H1 (cell line): Measurements from ENCODE around the gene SBF2. TPM values are rescaled to one million over a fixed set of nuclear protein-coding genes. Genes with fewer than 3 reads are reported as not detected.

Experiments
- CTCF ChIA-PET: fragments of 300-600 bp; sonication (Branson Sonifier 250); formaldehyde crosslinking; loops from one replicate; lab custom pipeline; 2021; ENCODE audit not compliant: partially characterized antibody; lab: Charles Lee
- POLR2A ChIA-PET: fragments of 300-600 bp; sonication (Branson Sonifier 250); formaldehyde crosslinking; loops from one replicate; lab custom pipeline; 2021; ENCODE audit warnings: inconsistent platforms; ENCODE audit not compliant: partially characterized antibody; lab: Charles Lee
- DNase-seq, 2 experiments: peaks; one replicate each; pipeline versions ENCODE4 v3.0.0 to v3.0.0-alpha.2; 2010 to 2022; ENCODE audit warnings: low spot score in 2 of 2, low read depth in 1 of 2, mixed read lengths in 1 of 2
- FAIRE-seq: peaks from 2 replicates; lab custom pipeline; 2011; peaks lifted over from hg19 to GRCh38; lab: Jason Lieb, UNC
- H2AFZ ChIP-seq: 2 replicates; pipeline ENCODE4 v1.8.1; 2012; ENCODE audit warnings: low read length, inconsistent platforms
- H2AK5ac ChIP-seq: 2 replicates; pipeline ENCODE4 v1.6.1; 2013; ENCODE audit warnings: low read depth, low read length
- H2BK120ac ChIP-seq: replicated peaks from 2 replicates; pipeline ENCODE3; 2013; ENCODE audit warnings: low read depth, low read length, inconsistent platforms
- H2BK12ac ChIP-seq: 2 replicates; pipeline ENCODE4 v1.6.1; 2013; ENCODE audit warnings: low read depth, low read length
- H2BK15ac ChIP-seq: 2 replicates; pipeline ENCODE4 v1.6.1; 2013; ENCODE audit warnings: low read length
- H2BK20ac ChIP-seq: 2 replicates; pipeline ENCODE4 v1.6.1; 2013; ENCODE audit warnings: low read length
- H2BK5ac ChIP-seq: 2 replicates; pipeline ENCODE4 v1.6.1; 2013; ENCODE audit warnings: low read depth, low read length
- H3K14ac ChIP-seq: 2 replicates; pipeline ENCODE4 v1.6.1; 2013; ENCODE audit warnings: inconsistent platforms; ENCODE audit not compliant: insufficient read length
- H3K18ac ChIP-seq: 2 replicates; pipeline ENCODE4 v1.6.1; 2013; ENCODE audit warnings: low read length; ENCODE audit errors: extremely low read depth
- H3K23ac ChIP-seq: 2 replicates; pipeline ENCODE4 v1.6.1; 2013; ENCODE audit warnings: inconsistent platforms; ENCODE audit not compliant: insufficient read length
- H3K23me2 ChIP-seq: 2 replicates; pipeline ENCODE4 v1.6.1; 2013; ENCODE audit warnings: low read depth, low read length
- H3K27ac ChIP-seq: 2 replicates; pipeline ENCODE4 v1.6.1; 2011; ENCODE audit warnings: low read depth, low read length, inconsistent platforms
- H3K27me3 ChIP-seq, 4 experiments: replicated peaks in 1 of 4; 1 replicate in 1 of 4; 2 replicates in 3 of 4; pipeline versions ENCODE4 v1.6.1 to v1.8.1; 2011 to 2013; ENCODE audit warnings: low read length in 3 of 4, mild to moderate bottlenecking in 3 of 4, inconsistent platforms in 2 of 4, mixed read lengths in 2 of 4, moderate library complexity in 1 of 4; ENCODE audit not compliant: control insufficient read depth in 3 of 4, insufficient read depth in 3 of 4; ENCODE audit errors: extremely low read depth in 1 of 4
- H3K36me3 ChIP-seq, 4 experiments: 2 replicates each; pipeline versions ENCODE4 v1.6.1 to v1.8.1; 2011 to 2013; ENCODE audit warnings: mild to moderate bottlenecking in 4 of 4, low read length in 3 of 4, moderate library complexity in 2 of 4, control low read depth in 1 of 4, inconsistent platforms in 1 of 4; ENCODE audit not compliant: insufficient read depth in 4 of 4, control insufficient read depth in 2 of 4
- H3K4ac ChIP-seq: replicated peaks from 2 replicates; pipeline ENCODE3; 2013; ENCODE audit warnings: low read length, low read depth, mixed read lengths, inconsistent platforms; ENCODE audit not compliant: insufficient read length
- H3K4me1 ChIP-seq, 4 experiments: replicated peaks in 1 of 4; 1 replicate in 1 of 4; 2 replicates in 3 of 4; pipeline versions ENCODE4 v1.6.1 to v1.8.1; 2011 to 2013; ENCODE audit warnings: low read length in 3 of 4, inconsistent platforms in 2 of 4, mixed read lengths in 1 of 4; ENCODE audit not compliant: insufficient read depth in 4 of 4, control insufficient read depth in 3 of 4
- H3K4me2 ChIP-seq, 2 experiments: 2 replicates each; pipeline versions ENCODE4 v1.6.1 to v1.8.1; 2011 to 2013; ENCODE audit warnings: low read depth in 2 of 2, low read length in 2 of 2, control low read depth in 1 of 2, inconsistent platforms in 1 of 2, mild to moderate bottlenecking in 1 of 2; ENCODE audit not compliant: insufficient read depth in 1 of 2
- H3K4me3 ChIP-seq, 4 experiments: fragments of 200-600, 300-600 bp in 1 of 4; sonication (generic), shearing (Covaris generic), sonication (Bioruptor Twin) in 1 of 4; 2 replicates each; pipeline versions ENCODE4 v1.5.1 to v1.8.1; 2011 to 2016; ENCODE audit warnings: low read length in 4 of 4, low read depth in 3 of 4, control low read depth in 2 of 4, inconsistent platforms in 2 of 4, mild to moderate bottlenecking in 2 of 4, mixed read lengths in 1 of 4, moderate library complexity in 1 of 4; ENCODE audit not compliant: insufficient read depth in 2 of 4; ENCODE audit errors: extremely low read depth in 1 of 4
- H3K56ac ChIP-seq: replicated peaks from 2 replicates; pipeline ENCODE3; 2013; ENCODE audit warnings: low read depth, mild to moderate bottlenecking, mixed read lengths, low read length, inconsistent platforms; ENCODE audit not compliant: insufficient read length
- H3K79me1 ChIP-seq: 2 replicates; pipeline ENCODE4 v1.6.1; 2013; ENCODE audit warnings: low read depth, low read length, control low read depth
- H3K79me2 ChIP-seq, 2 experiments: 2 replicates each; pipeline versions ENCODE4 v1.6.1 to v1.8.1; 2012 to 2013; ENCODE audit warnings: low read length in 2 of 2, mild to moderate bottlenecking in 2 of 2, inconsistent platforms in 1 of 2; ENCODE audit not compliant: insufficient read depth in 2 of 2, control insufficient read depth in 1 of 2
- H3K9ac ChIP-seq, 4 experiments: replicated peaks in 1 of 4; 1 replicate in 1 of 4; 2 replicates in 3 of 4; pipeline versions ENCODE4 v1.6.1 to v1.8.1; 2011 to 2013; ENCODE audit warnings: low read depth in 3 of 4, low read length in 3 of 4, control low read depth in 2 of 4, mild to moderate bottlenecking in 2 of 4, moderate library complexity in 2 of 4, inconsistent platforms in 1 of 4; ENCODE audit errors: extremely low read depth in 1 of 4
- H3K9me3 ChIP-seq, 2 experiments: 2 replicates each; pipeline versions ENCODE4 v1.6.1 to v1.8.1; 2012 to 2013; ENCODE audit warnings: mild to moderate bottlenecking in 2 of 2, moderate library complexity in 2 of 2, control low read depth in 1 of 2, inconsistent platforms in 1 of 2, low read depth in 1 of 2, low read length in 1 of 2, mixed read lengths in 1 of 2; ENCODE audit not compliant: insufficient read depth in 2 of 2
- H4K20me1 ChIP-seq, 2 experiments: replicated peaks in 1 of 2; 2 replicates each; pipeline versions ENCODE3 to v1.8.1; 2011 to 2013; ENCODE audit warnings: inconsistent platforms in 2 of 2, low read length in 2 of 2, mild to moderate bottlenecking in 1 of 2; ENCODE audit not compliant: insufficient read depth in 2 of 2, control insufficient read depth in 1 of 2
- H4K5ac ChIP-seq: 2 replicates; pipeline ENCODE4 v1.6.1; 2013; ENCODE audit warnings: low read length, low read depth, mixed read lengths, inconsistent platforms; ENCODE audit not compliant: insufficient read length
- H4K8ac ChIP-seq: 2 replicates; pipeline ENCODE4 v1.8.0; 2013; ENCODE audit warnings: mild to moderate bottlenecking, moderate library complexity, low read length, inconsistent platforms; ENCODE audit not compliant: insufficient read depth; ENCODE audit errors: extremely low read depth
- H4K91ac ChIP-seq: replicated peaks from 2 replicates; pipeline ENCODE3; 2013; ENCODE audit warnings: low read length, mixed read lengths, inconsistent platforms; ENCODE audit not compliant: insufficient read length
- EZH2 ChIP-seq: fragments of 200-600 bp; sonication (generic); IDR thresholded peaks from 2 replicates; pipeline ENCODE4 v1.7.1; 2012; ENCODE audit warnings: low read depth, mild to moderate bottlenecking, moderate library complexity, low read length, inconsistent platforms; ENCODE audit not compliant: severe bottlenecking
- HDAC2 ChIP-seq, 2 experiments: fragments of 300-600 bp in 1 of 2; sonication (generic) in 1 of 2; IDR thresholded peaks; 2 replicates each; pipeline ENCODE4 v1.6.1; 2011 to 2012; ENCODE audit warnings: low read depth in 2 of 2, low read length in 2 of 2, mild to moderate bottlenecking in 2 of 2, moderate library complexity in 2 of 2, borderline replicate concordance in 1 of 2, inconsistent platforms in 1 of 2
- JUN ChIP-seq: IDR thresholded peaks from 2 replicates; pipeline ENCODE4 v1.6.1; 2011; ENCODE audit warnings: low read depth, mild to moderate bottlenecking, improper control_type of control experiment, low read length
- MAFK ChIP-seq: IDR thresholded peaks from 2 replicates; pipeline ENCODE4 v1.6.1; 2012; ENCODE audit warnings: low read depth, mild to moderate bottlenecking, improper control_type of control experiment, low read length
- SIN3A ChIP-seq, 2 experiments: IDR thresholded peaks in 1 of 2; conservative IDR thresholded peaks in 1 of 2; 2 replicates each; pipeline ENCODE4 v1.6.1; 2011 to 2012; ENCODE audit warnings: low read length in 2 of 2, improper control_type of control experiment in 1 of 2, low read depth in 1 of 2, mild to moderate bottlenecking in 1 of 2
- WGBS, 2 experiments: shearing (Covaris generic) in 1 of 2; methylation state at CpG; one replicate each; pipeline versions ENCODE4 v1.1.6 to v1.1.7; 2013 to 2015; ENCODE audit warnings: low lambda C conversion rate in 2 of 2, mixed read lengths in 2 of 2, inconsistent platforms in 1 of 2, low coverage in 1 of 2, missing lambda C conversion rate in 1 of 2; ENCODE audit not compliant: insufficient replicate concordance in 2 of 2, insufficient coverage in 1 of 2, insufficient read length in 1 of 2; ENCODE audit errors: extremely low coverage in 1 of 2, missing lambda C conversion rate in 1 of 2; 5-methylcytosine and 5-hydroxymethylcytosine counted together
- polyA plus RNA-seq, 7 experiments: library from polyadenylated mRNA; depleted of rRNA in 3 of 7; stranded (reverse) in 5 of 7; unstranded in 2 of 7; fragments of >200 nt in 5 of 7; fragments of 200-250 nt in 2 of 7; gene quantifications; 1 replicate in 5 of 7; 2 replicates in 1 of 7; 4 replicates in 1 of 7; pipeline versions ENCODE4 v1.2.1 to v1.2.3, GENCODE V29; 2011 to 2013; ENCODE audit warnings: missing spikeins in 2 of 7, mixed read lengths in 2 of 7
- total RNA-seq: library from RNA; stranded (reverse); fragmentation: NEBNext Ultra II Directional; extraction: Animal tissue kit (Norgen Biotek cat#: 25700); gene quantifications from 2 replicates; pipeline ENCODE4 v1.2.1, GENCODE V29; 2021

The SBF2 gene
- total and polyA plus RNA-seq, 2 of the 8 experiments (the other 6 are each of a cell fraction or from before 2014, with no cell fraction given): 36.7 to 50.5 TPM

DNA sequence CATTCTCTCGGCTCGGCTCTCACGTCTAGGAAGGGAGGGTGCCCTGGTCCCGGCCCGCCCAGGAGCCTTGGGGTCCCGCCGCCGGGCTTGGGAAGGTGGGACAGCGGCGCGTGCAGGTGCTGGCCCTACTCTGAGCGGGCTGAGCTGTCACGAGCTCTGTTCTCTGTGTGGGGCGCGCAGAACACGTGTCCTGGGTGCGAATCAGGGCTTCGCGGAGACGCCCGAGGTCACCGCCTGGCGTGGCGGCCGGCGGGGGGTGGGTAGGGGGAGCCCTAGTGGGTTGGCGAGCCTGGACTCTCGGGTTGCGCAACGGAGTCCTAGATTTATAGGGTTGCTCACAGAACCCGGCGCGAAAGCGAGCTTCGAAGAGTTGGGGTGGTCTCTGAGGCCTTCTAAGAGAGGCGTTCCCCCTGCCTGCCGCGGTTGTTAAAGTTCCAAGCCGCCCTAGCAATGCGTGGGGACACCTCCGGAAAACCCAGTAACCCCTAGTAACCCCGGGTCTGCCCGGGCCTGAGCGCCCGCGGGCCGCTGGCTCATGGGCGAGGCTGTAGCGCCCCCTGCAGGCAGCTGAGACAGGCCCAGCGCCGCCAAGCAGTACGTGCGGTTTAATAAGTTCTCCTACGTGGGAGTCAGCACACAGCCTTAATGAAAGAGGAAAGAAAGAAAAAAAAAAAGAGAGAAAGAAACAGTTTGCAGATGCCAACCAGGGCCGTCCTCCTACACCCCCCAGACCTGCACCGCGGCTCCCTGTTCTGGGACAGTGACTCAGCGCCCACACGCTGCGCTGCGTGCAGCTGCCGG is 13.6 kb upstream of the SBF2 start:
- H4K91ac ChIP-seq: peak overlapping the region; percentile 53
- peak overlapping the region; percentile 62 for H3K18ac ChIP-seq
- peak overlapping the region; percentile 34; the same call in 1 of the 2 replicates for H3K27ac ChIP-seq
- 0 out of 2 replicates have a peak overlapping the region, but pooled peaks have one; percentile 36 for H2BK20ac ChIP-seq
- H2BK120ac ChIP-seq: no peak overlapping the region
- H3K23me2 ChIP-seq: peaks cover 33% of the 10 kb centered on the region
- peak overlapping the region; percentile 87 to 100 for H3K4me2 ChIP-seq
- no peak overlapping the region for H3K23ac ChIP-seq
- peaks cover 0 to 27% of the 10 kb centered on the region in 2 experiments; a peak in 3 of 4 replicates for H3K79me2 ChIP-seq
- H3K56ac ChIP-seq: peak overlapping the region; percentile 26
- H2BK5ac ChIP-seq: peak overlapping the region; percentile 89; the same call in 1 of the 2 replicates
- H3K9ac ChIP-seq: peak overlapping the region; percentile 26 to 71 (median 56); a peak in 6 of 7 replicates
- H2AK5ac ChIP-seq: no peak overlapping the region
- peaks cover 6 to 9% of the 10 kb centered on the region in 2 experiments for H4K20me1 ChIP-seq
- peak overlapping the region; percentile 96 for H2BK12ac ChIP-seq
- H3K14ac ChIP-seq: no peak overlapping the region
- no peak overlapping the region for H2BK15ac ChIP-seq
- no peak overlapping the region for H4K8ac ChIP-seq
- ChIA-PET CTCF (interaction anchor here (0.6 to 10.0 kb wide), 31 partner anchors 8 to 517 kb away, joined by 3 to 97 read pairs (median 4); no protein-coding TSS in a partner anchor), POLR2A (interaction anchor here (0.6 to 10.6 kb wide), 16 partner anchors 8 to 551 kb away, joined by 3 to 156 read pairs (median 4); partner anchors contain the start of gene SBF2)
- peaks cover 0 to 37% (median 7%) of the 10 kb centered on the region in 4 experiments; a peak in 4 of 7 replicates for H3K27me3 ChIP-seq
- 2% methylated on average over 62 of the region's 62 CpGs; no CpG with 5 or more reads in 1 of the 2 experiments for WGBS, 2 experiments
- H3K4ac ChIP-seq: no peak overlapping the region
- DNase-seq: peak in 1 of 2 experiments; percentile 93
- H3K4me1 ChIP-seq: peaks cover 6 to 22% (median 7%) of the 10 kb centered on the region in 4 experiments
- no peaks in the 10 kb centered on the region for H3K79me1 ChIP-seq
- no peak overlapping the region for H2AFZ ChIP-seq
- no peak for FAIRE-seq
- peak overlapping the region; percentile 20 for H4K5ac ChIP-seq
- peaks cover 0 to 17% (median 8%) of the 10 kb centered on the region in 4 experiments; a peak in 3 of 8 replicates for H3K36me3 ChIP-seq
- peak overlapping the region; percentile 70 to 92 (median 88) for H3K4me3 ChIP-seq
- H3K9me3 ChIP-seq: no peaks in the 10 kb centered on the region
- TF ChIP-seq MAFK: peak; percentile 81; the same call in 1 of the 2 replicates
- 0 out of 4 replicates have a peak, but pooled peaks of 1 of the 2 experiments have one; percentile 53 for TF ChIP-seq SIN3A (conservative IDR thresholded peaks at IDR 0.05 in 1 of 2, IDR thresholded peaks at IDR 0.05 in 1 of 2; ENCODE audit: low read depth in 1 of 2, low read length in 2 of 2)
- no peak for TF ChIP-seq EZH2
- TF ChIP-seq JUN: no peak
- TF ChIP-seq HDAC2 (IDR thresholded peaks at IDR 0.05; ENCODE audit: borderline replicate concordance in 1 of 2, low read depth in 2 of 2, low read length in 2 of 2): no peak
